Measurements from ENCODE around the gene CD180.

CD180 gene

GRCh38 chr5:67133217-67133616 lies 63.4 kb downstream of the CD180 start:
- Histone ChIP-seq H3K4me3 (ENCODE audit: severe bottlenecking) (no peak overlapping the region), H3K27me3 (ENCODE audit: insufficient read depth, poor library complexity, severe bottlenecking) (no peaks in the 10 kb centered on the region), H3K36me3 (ENCODE audit: low read depth) (peaks cover 79% of the 10 kb centered on the region), H3K9me3 (ENCODE audit: severe bottlenecking) (no peaks in the 10 kb centered on the region), H3K4me1 (ENCODE audit: insufficient read depth, poor library complexity, severe bottlenecking) (no peaks in the 10 kb centered on the region), H3K27ac (ENCODE audit: poor library complexity, severe bottlenecking) (no peak overlapping the region)
- no peak for DNase-seq (ENCODE audit: low spot score)
- ATAC-seq (ENCODE audit: low read depth), result no peak
- TF ChIP-seq CTCF (IDR thresholded peaks at IDR 0.05; ENCODE audit: poor library complexity, severe bottlenecking), result no peak

- no peak overlapping the region for H3K27ac ChIP-seq (ENCODE audit: poor library complexity, severe bottlenecking)
- no peaks in the 10 kb centered on the region for H3K9me3 ChIP-seq (ENCODE audit: severe bottlenecking)
- H3K4me1 ChIP-seq (ENCODE audit: insufficient read depth, poor library complexity, severe bottlenecking), result no peaks in the 10 kb centered on the region
- no peak overlapping the region for H3K4me3 ChIP-seq (ENCODE audit: severe bottlenecking)
- ATAC-seq (ENCODE audit: low read depth), result no peak
- no peaks in the 10 kb centered on the region for H3K27me3 ChIP-seq (ENCODE audit: insufficient read depth, poor library complexity, severe bottlenecking)
- no peak for DNase-seq (ENCODE audit: low spot score)
- H3K36me3 ChIP-seq (ENCODE audit: low read depth), result peaks cover 60% of the 10 kb centered on the region
- TF ChIP-seq CTCF (IDR thresholded peaks at IDR 0.05; ENCODE audit: poor library complexity, severe bottlenecking), result no peak
Observed at GRCh38 chr5:67129768-67130167, 66.8 kb downstream of the CD180 start.
